Epithelial cell of prostate (primary cell): ENCODE results near the gene PDXDC1.
"Not testable (repeated sequence)": the region's sequence is repeated elsewhere in the genome, so short reads cannot be mapped to it uniquely, and the experiment has no call there.

Source experiments
- DNase-seq: peaks from one replicate; pipeline ENCODE4 v3.0.0-alpha.2; 2011; ENCODE audit warnings: low read depth, low spot score
- H3K27ac ChIP-seq: fragments of 450-650 bp; 2 replicates; pipeline ENCODE4 v1.5.1; 2017; ENCODE audit warnings: mild to moderate bottlenecking

The PDXDC1 gene

GRCh38 chr16:15100372-15100987 is 125.7 kb downstream of the PDXDC1 start:
- H3K27ac ChIP-seq, DNase-seq: not testable (repeated sequence)

GRCh38 chr16:15127641-15128425 is 153.0 kb downstream of the PDXDC1 start:
- DNase-seq, result not testable (repeated sequence)

GRCh38 chr16:15130256-15130932 is 155.6 kb downstream of the PDXDC1 start:
- not testable (repeated sequence) for DNase-seq, H3K27ac ChIP-seq

More at GRCh38 chr16:15127641-15128425, 153.0 kb downstream of the PDXDC1 start:
- H3K27ac ChIP-seq, result not testable (repeated sequence)

GRCh38 chr16:15130943-15131700 is 156.3 kb downstream of the PDXDC1 start:
- H3K27ac ChIP-seq, DNase-seq: not testable (repeated sequence)

- H3K27ac ChIP-seq, DNase-seq: not testable (repeated sequence)
Measured at GRCh38 chr16:15132719-15133428, 158.0 kb downstream of the PDXDC1 start.

- H3K27ac ChIP-seq, DNase-seq: not testable (repeated sequence)
Measured at GRCh38 chr16:15133554-15133953, 158.7 kb downstream of the PDXDC1 start.

GRCh38 chr16:15134752-15135482 is 160.1 kb downstream of the PDXDC1 start:
- not testable (repeated sequence) for DNase-seq, H3K27ac ChIP-seq

- H3K27ac ChIP-seq, DNase-seq: not testable (repeated sequence)
Measured at GRCh38 chr16:15135483-15136360, 160.9 kb downstream of the PDXDC1 start.

GRCh38 chr16:15137514-15137913 is 162.7 kb downstream of the PDXDC1 start:
- not testable (repeated sequence) for H3K27ac ChIP-seq, DNase-seq

GRCh38 chr16:15140444-15141365 is 165.9 kb downstream of the PDXDC1 start:
- H3K27ac ChIP-seq, DNase-seq: not testable (repeated sequence)

GRCh38 chr16:15141586-15141985 is 166.8 kb downstream of the PDXDC1 start:
- no peak overlapping the region for H3K27ac ChIP-seq
- no peak for DNase-seq

GRCh38 chr16:15142107-15142890 is 167.5 kb downstream of the PDXDC1 start:
- not testable (repeated sequence) for H3K27ac ChIP-seq, DNase-seq

GRCh38 chr16:15142891-15143600 is 168.2 kb downstream of the PDXDC1 start:
- not testable (repeated sequence) for H3K27ac ChIP-seq, DNase-seq

GRCh38 chr16:15143601-15144091 is 168.8 kb downstream of the PDXDC1 start:
- not testable (repeated sequence) for H3K27ac ChIP-seq

GRCh38 chr16:15144092-15144631 is 169.3 kb downstream of the PDXDC1 start:
- not testable (repeated sequence) for DNase-seq, H3K27ac ChIP-seq

More at GRCh38 chr16:15143601-15144091, 168.8 kb downstream of the PDXDC1 start:
- DNase-seq, result not testable (repeated sequence)
